Measurements from ENCODE around the gene DNAJC3.

- TF ChIP-seq ZNF274 (IDR thresholded peaks at IDR 0.05; ENCODE audit: low read depth, low read length): no peak
- TF ChIP-seq SUZ12 (IDR thresholded peaks at IDR 0.05; ENCODE audit: extremely low read depth, insufficient read depth, insufficient read length): no peak
These were observed 64.0 kb downstream of the DNAJC3 start for GRCh38 chr13:95740979-95741320.
